Panc1 (cell line): Measurements from ENCODE around the gene POU4F2.

Experiments
- POLR2AphosphoS5 ChIP-seq: IDR thresholded peaks from 2 replicates; pipeline ENCODE4 v1.6.1; 2012; ENCODE audit warnings: mild to moderate bottlenecking, low read depth, low read length, moderate library complexity
- TF ChIP-seq, protein P1 (sequence below): fragments of 450-650 bp; IDR thresholded peaks from 2 replicates; pipeline ENCODE4 v1.5.1; 2017; ENCODE audit warnings: mild to moderate bottlenecking

DNA sequence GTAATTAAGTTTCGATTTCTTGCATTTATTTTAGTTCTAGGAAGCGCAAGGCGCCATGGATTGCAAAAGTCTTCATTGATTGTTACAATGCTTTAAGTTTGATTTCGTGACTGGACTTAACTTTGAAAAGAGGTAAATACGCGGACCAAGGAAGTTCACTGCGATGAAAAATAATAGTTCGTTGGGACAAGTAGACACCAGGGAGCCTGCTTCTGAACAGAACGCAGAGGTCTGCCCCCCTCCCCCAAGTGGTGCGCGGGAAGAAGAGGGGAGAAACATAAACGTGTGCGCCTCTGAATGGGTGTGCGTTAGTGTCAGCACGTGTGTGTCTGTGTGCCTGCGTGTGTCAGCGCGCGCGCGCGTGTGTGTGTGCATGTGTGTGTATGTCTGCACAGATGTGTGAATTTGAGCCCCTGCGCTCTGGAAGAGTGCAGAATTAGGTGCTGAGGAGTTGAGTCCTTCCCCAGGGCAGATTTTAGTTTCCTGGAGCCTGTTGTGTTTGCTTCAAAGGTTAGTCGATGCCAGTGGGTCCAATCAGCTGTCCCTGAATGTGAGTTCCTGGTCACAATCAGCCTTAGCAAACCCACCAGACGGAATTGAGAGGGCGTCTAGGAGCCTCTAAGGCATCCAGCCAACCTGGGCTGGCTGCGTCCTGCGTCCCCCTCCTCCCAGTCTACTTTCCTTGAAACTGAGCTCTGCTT lies 5.8 kb upstream of the POU4F2 start:
- TF ChIP-seq, protein P1, sequence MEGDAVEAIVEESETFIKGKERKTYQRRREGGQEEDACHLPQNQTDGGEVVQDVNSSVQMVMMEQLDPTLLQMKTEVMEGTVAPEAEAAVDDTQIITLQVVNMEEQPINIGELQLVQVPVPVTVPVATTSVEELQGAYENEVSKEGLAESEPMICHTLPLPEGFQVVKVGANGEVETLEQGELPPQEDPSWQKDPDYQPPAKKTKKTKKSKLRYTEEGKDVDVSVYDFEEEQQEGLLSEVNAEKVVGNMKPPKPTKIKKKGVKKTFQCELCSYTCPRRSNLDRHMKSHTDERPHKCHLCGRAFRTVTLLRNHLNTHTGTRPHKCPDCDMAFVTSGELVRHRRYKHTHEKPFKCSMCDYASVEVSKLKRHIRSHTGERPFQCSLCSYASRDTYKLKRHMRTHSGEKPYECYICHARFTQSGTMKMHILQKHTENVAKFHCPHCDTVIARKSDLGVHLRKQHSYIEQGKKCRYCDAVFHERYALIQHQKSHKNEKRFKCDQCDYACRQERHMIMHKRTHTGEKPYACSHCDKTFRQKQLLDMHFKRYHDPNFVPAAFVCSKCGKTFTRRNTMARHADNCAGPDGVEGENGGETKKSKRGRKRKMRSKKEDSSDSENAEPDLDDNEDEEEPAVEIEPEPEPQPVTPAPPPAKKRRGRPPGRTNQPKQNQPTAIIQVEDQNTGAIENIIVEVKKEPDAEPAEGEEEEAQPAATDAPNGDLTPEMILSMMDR = no peak
- no peak for TF ChIP-seq POLR2AphosphoS5
